GM23338 (cell line): ENCODE results near the gene MELK. TPM values are rescaled to one million over a fixed set of nuclear protein-coding genes. Genes with fewer than 3 reads are reported as not detected.

ENCODE experiments used
- ATAC-seq: fragments of 200-7000 bp; cut with Tn5 transposase; 3 replicates; pipeline ENCODE4 v1.9.1; 2020
- DNase-seq: peaks from one replicate; pipeline ENCODE4 v3.0.0-alpha.2; 2015; ENCODE audit warnings: low spot score
- H2AFZ ChIP-seq: fragments of 200-600 bp; sonication (generic); 2 replicates; pipeline ENCODE4 v1.8.0; 2016; ENCODE audit warnings: antibody characterized with exemption, mild to moderate bottlenecking, moderate library complexity
- H3F3A ChIP-seq: fragments of 200-600 bp; sonication (generic); replicated peaks from 2 replicates; pipeline ENCODE4 v1.8.0; 2017; ENCODE audit warnings: antibody characterized with exemption, mixed run types, low read depth
- H3K27ac ChIP-seq: fragments of 200-600 bp; sonication (generic); 2 replicates; pipeline ENCODE4 v1.6.1; 2016; ENCODE audit warnings: low read depth
- H3K27me3 ChIP-seq: fragments of 200-600 bp; sonication (generic); 2 replicates; pipeline ENCODE4 v1.8.0; 2016; ENCODE audit warnings: mild to moderate bottlenecking, mixed run types, moderate library complexity; ENCODE audit not compliant: insufficient read depth
- H3K36me3 ChIP-seq: fragments of 200-600 bp; sonication (generic); 2 replicates; pipeline ENCODE4 v1.8.0; 2016; ENCODE audit warnings: mild to moderate bottlenecking; ENCODE audit not compliant: insufficient read depth
- H3K4me1 ChIP-seq: fragments of 200-600 bp; sonication (generic); 2 replicates; pipeline ENCODE4 v1.8.0; 2016; ENCODE audit warnings: mild to moderate bottlenecking, moderate library complexity; ENCODE audit not compliant: insufficient read depth
- H3K4me2 ChIP-seq: fragments of 200-600 bp; sonication (generic); 2 replicates; pipeline ENCODE4 v1.7.1; 2017; ENCODE audit warnings: mixed run types
- H3K4me3 ChIP-seq: fragments of 200-600 bp; sonication (generic); 2 replicates; pipeline ENCODE4 v1.6.1; 2016; ENCODE audit warnings: mixed run types
- H3K79me2 ChIP-seq: fragments of 200-600 bp; sonication (generic); replicated peaks from 2 replicates; pipeline ENCODE4 v1.8.0; 2017; ENCODE audit warnings: mild to moderate bottlenecking; ENCODE audit not compliant: insufficient read depth
- H3K9me2 ChIP-seq: fragments of 200-600 bp; sonication (generic); 2 replicates; pipeline ENCODE4 v1.8.0; 2017; ENCODE audit not compliant: insufficient read depth
- H4K20me1 ChIP-seq: fragments of 200-600 bp; sonication (generic); replicated peaks from 2 replicates; pipeline ENCODE4 v1.8.0; 2017; ENCODE audit warnings: mild to moderate bottlenecking; ENCODE audit not compliant: insufficient read depth
- H3K27ac Mint-ChIP-seq: 2 replicates; pipeline ENCODE4 v1.8.0; 2020; ENCODE audit warnings: inconsistent platforms, mild to moderate bottlenecking, moderate library complexity, mixed read lengths
- H3K27me3 Mint-ChIP-seq: 3 replicates; pipeline ENCODE4 v1.8.0; 2022; ENCODE audit warnings: low read depth, mild to moderate bottlenecking, moderate library complexity, mixed read lengths, inconsistent platforms; ENCODE audit not compliant: insufficient read depth, poor library complexity
- H3K36me3 Mint-ChIP-seq: 3 replicates; pipeline ENCODE4 v1.8.0; 2021; ENCODE audit warnings: low read depth, mild to moderate bottlenecking, inconsistent platforms, moderate library complexity, mixed read lengths
- H3K4me1 Mint-ChIP-seq: 3 replicates; pipeline ENCODE4 v1.8.0; 2020; ENCODE audit warnings: mild to moderate bottlenecking, inconsistent platforms, mixed read lengths
- H3K4me3 Mint-ChIP-seq: 3 replicates; pipeline ENCODE4 v1.8.0; 2021; ENCODE audit warnings: moderate library complexity, mild to moderate bottlenecking, inconsistent platforms, mixed read lengths
- H3K9me3 Mint-ChIP-seq: 3 replicates; pipeline ENCODE4 v1.8.0; 2020; ENCODE audit warnings: moderate library complexity, mild to moderate bottlenecking, inconsistent platforms, mixed read lengths
- EZH2 ChIP-seq: fragments of 200-600 bp; sonication (generic); IDR thresholded peaks from one replicate; pipeline ENCODE4 v1.8.0; 2017; ENCODE audit warnings: antibody characterized with exemption, mild to moderate bottlenecking, low read depth; ENCODE audit not compliant: unreplicated experiment
- EZH2phosphoT487 ChIP-seq: fragments of 200-600 bp; sonication (generic); IDR thresholded peaks from one replicate; pipeline ENCODE4 v1.8.1; 2018; ENCODE audit warnings: antibody characterized with exemption; ENCODE audit not compliant: unreplicated experiment
- NANOG ChIP-seq: IDR thresholded peaks from 2 replicates; pipeline ENCODE4 v1.6.1; 2016; ENCODE audit warnings: antibody characterized with exemption, borderline replicate concordance
- POLR2AphosphoS5 ChIP-seq: IDR thresholded peaks from 2 replicates; pipeline ENCODE4 v1.6.1; 2016; ENCODE audit warnings: antibody characterized with exemption, low read depth
- STAT1 ChIP-seq: IDR thresholded peaks from one replicate; pipeline ENCODE4 v1.6.1; 2016; ENCODE audit warnings: antibody characterized with exemption; ENCODE audit not compliant: unreplicated experiment
- ZNF114 ChIP-seq: fragments of 250-450 bp; sonication (Bioruptor Pico); IDR thresholded peaks from 2 replicates; pipeline ENCODE4 v1.5.0; 2020; ENCODE audit warnings: mild to moderate bottlenecking, moderate library complexity
- ZNF331 ChIP-seq: fragments of 250-450 bp; sonication (Bioruptor Pico); IDR thresholded peaks from 2 replicates; pipeline ENCODE4 v1.5.0; 2020; ENCODE audit warnings: low read depth, mild to moderate bottlenecking, moderate library complexity
- polyA plus RNA-seq: library from polyadenylated mRNA; unstranded; fragments of >200 nt; fragmentation: Nextera tagmentation; extraction: Ambion mirVana; gene quantifications from 2 replicates; pipeline ENCODE4 v1.2.1, GENCODE V29; 2016
- total RNA-seq: library from RNA; depleted of rRNA; stranded (reverse); fragments of >200 nt; shearing (Covaris generic); gene quantifications from 2 replicates; pipeline ENCODE4 v1.2.3, GENCODE V29; 2014
- TF ChIP-seq, protein P1 (sequence below): IDR thresholded peaks from one replicate; pipeline ENCODE4 v1.6.1; 2018; ENCODE audit warnings: antibody characterized with exemption; ENCODE audit not compliant: unreplicated experiment
- TF ChIP-seq, protein P2 (sequence below): fragments of 250-450 bp; sonication (Bioruptor Pico); IDR thresholded peaks from 2 replicates; pipeline ENCODE4 v1.5.0; 2020; ENCODE audit warnings: mild to moderate bottlenecking, moderate library complexity

The MELK gene
- total and polyA plus RNA-seq, 2 experiments from 2014 or later: 37.2 to 55.7 TPM

DNA sequence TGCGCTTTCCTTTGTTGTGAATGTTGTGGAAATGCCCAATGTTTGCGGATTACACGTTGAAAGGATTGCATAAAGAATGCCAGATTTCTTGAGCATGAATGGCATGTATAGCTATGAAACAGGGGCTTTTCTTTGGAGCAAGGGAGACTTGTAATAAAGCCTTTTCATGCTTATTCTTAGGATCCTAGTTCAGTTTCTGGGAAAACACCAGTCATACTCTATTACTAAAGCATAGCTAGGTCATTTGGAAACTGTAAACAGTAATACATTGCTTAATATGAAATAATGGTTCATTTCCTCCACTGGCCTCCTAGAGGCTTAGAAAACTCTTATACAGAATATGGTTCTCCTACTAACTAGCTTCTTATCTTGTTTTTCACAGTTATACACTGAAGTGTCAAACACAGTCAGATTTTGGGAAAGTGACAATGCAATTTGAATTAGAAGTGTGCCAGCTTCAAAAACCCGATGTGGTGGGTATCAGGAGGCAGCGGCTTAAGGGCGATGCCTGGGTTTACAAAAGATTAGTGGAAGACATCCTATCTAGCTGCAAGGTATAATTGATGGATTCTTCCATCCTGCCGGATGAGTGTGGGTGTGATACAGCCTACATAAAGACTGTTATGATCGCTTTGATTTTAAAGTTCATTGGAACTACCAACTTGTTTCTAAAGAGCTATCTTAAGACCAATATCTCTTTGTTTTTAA, 104.2 kb downstream of the MELK start:
- Histone ChIP-seq H3K4me1 (no peaks in the 10 kb centered on the region), H3F3A (no peaks in the 10 kb centered on the region), H3K27ac (no peak overlapping the region), H4K20me1 (0 out of 2 replicates have a peak, but pooled peaks cover 2% of the 10 kb centered on the region), H3K36me3 (peaks cover 4% of the 10 kb centered on the region; the same call in 1 of the 2 replicates), H3K9me2 (no peaks in the 10 kb centered on the region), H3K4me3 (no peak overlapping the region), H3K79me2 (no peaks in the 10 kb centered on the region), H3K27me3 (no peaks in the 10 kb centered on the region), H2AFZ (no peak overlapping the region), H3K4me2 (no peak overlapping the region)
- H3K27ac Mint-ChIP-seq: no peak overlapping the region
- no peaks in the 10 kb centered on the region for H3K4me1 Mint-ChIP-seq
- TF ChIP-seq EZH2: no peak
- no peak for TF ChIP-seq STAT1
- TF ChIP-seq ZNF331 (CRISPR knock-in tag): no peak
- DNase-seq (no peak), ATAC-seq (no peak)
- H3K4me3 Mint-ChIP-seq: no peak overlapping the region
- peaks cover 1% of the 10 kb centered on the region for H3K27me3 Mint-ChIP-seq
- peaks cover 60% of the 10 kb centered on the region for H3K36me3 Mint-ChIP-seq
- H3K9me3 Mint-ChIP-seq: peaks cover 14% of the 10 kb centered on the region; the same call in 2 of the 3 replicates

DNA sequence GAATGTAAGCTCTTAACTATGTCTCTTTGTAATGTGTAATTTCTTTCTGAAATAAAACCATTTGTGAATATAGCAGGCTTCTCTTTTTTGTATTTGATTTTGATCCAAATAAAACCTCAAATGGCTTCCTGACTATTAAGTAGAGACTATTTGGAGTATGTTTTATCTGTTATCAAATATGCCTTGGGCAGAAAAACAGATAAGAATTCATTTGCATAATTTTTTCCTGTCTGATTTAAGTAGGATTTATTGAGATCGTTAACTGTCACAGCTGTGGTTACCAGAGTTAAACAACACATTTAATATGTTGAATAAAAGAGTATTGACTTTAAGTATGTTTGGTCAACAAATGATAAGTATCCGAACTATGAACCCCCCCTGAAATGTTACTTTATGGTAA, 104.9 kb downstream of the MELK start:
- no peaks in the 10 kb centered on the region for H3K4me1 Mint-ChIP-seq
- H3F3A ChIP-seq: no peaks in the 10 kb centered on the region
- no peak overlapping the region for H3K4me2 ChIP-seq
- H3K4me3 ChIP-seq: no peak overlapping the region
- no peak overlapping the region for H3K27ac Mint-ChIP-seq
- no peaks in the 10 kb centered on the region for H3K9me2 ChIP-seq
- no peaks in the 10 kb centered on the region for H3K79me2 ChIP-seq
- DNase-seq (no peak), ATAC-seq (no peak)
- H3K36me3 ChIP-seq: peaks cover 4% of the 10 kb centered on the region; the same call in 1 of the 2 replicates
- H4K20me1 ChIP-seq: 0 out of 2 replicates have a peak, but pooled peaks cover 2% of the 10 kb centered on the region
- H3K4me1 ChIP-seq: no peaks in the 10 kb centered on the region
- H3K4me3 Mint-ChIP-seq: no peak overlapping the region
- peaks cover 1% of the 10 kb centered on the region for H3K27me3 Mint-ChIP-seq
- H3K36me3 Mint-ChIP-seq: peaks cover 63% of the 10 kb centered on the region
- H3K27me3 ChIP-seq: no peaks in the 10 kb centered on the region
- no peak overlapping the region for H2AFZ ChIP-seq
- H3K9me3 Mint-ChIP-seq: peaks cover 18% of the 10 kb centered on the region; the same call in 2 of the 3 replicates
- H3K27ac ChIP-seq: no peak overlapping the region
- no peak for TF ChIP-seq ZNF114 (CRISPR knock-in tag)
- no peak for TF ChIP-seq POLR2AphosphoS5
- no peak for TF ChIP-seq ZNF331 (CRISPR knock-in tag)
- TF ChIP-seq, protein P1, sequence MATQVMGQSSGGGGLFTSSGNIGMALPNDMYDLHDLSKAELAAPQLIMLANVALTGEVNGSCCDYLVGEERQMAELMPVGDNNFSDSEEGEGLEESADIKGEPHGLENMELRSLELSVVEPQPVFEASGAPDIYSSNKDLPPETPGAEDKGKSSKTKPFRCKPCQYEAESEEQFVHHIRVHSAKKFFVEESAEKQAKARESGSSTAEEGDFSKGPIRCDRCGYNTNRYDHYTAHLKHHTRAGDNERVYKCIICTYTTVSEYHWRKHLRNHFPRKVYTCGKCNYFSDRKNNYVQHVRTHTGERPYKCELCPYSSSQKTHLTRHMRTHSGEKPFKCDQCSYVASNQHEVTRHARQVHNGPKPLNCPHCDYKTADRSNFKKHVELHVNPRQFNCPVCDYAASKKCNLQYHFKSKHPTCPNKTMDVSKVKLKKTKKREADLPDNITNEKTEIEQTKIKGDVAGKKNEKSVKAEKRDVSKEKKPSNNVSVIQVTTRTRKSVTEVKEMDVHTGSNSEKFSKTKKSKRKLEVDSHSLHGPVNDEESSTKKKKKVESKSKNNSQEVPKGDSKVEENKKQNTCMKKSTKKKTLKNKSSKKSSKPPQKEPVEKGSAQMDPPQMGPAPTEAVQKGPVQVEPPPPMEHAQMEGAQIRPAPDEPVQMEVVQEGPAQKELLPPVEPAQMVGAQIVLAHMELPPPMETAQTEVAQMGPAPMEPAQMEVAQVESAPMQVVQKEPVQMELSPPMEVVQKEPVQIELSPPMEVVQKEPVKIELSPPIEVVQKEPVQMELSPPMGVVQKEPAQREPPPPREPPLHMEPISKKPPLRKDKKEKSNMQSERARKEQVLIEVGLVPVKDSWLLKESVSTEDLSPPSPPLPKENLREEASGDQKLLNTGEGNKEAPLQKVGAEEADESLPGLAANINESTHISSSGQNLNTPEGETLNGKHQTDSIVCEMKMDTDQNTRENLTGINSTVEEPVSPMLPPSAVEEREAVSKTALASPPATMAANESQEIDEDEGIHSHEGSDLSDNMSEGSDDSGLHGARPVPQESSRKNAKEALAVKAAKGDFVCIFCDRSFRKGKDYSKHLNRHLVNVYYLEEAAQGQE: no peak
- TF ChIP-seq EZH2: no peak
- TF ChIP-seq, protein P2, sequence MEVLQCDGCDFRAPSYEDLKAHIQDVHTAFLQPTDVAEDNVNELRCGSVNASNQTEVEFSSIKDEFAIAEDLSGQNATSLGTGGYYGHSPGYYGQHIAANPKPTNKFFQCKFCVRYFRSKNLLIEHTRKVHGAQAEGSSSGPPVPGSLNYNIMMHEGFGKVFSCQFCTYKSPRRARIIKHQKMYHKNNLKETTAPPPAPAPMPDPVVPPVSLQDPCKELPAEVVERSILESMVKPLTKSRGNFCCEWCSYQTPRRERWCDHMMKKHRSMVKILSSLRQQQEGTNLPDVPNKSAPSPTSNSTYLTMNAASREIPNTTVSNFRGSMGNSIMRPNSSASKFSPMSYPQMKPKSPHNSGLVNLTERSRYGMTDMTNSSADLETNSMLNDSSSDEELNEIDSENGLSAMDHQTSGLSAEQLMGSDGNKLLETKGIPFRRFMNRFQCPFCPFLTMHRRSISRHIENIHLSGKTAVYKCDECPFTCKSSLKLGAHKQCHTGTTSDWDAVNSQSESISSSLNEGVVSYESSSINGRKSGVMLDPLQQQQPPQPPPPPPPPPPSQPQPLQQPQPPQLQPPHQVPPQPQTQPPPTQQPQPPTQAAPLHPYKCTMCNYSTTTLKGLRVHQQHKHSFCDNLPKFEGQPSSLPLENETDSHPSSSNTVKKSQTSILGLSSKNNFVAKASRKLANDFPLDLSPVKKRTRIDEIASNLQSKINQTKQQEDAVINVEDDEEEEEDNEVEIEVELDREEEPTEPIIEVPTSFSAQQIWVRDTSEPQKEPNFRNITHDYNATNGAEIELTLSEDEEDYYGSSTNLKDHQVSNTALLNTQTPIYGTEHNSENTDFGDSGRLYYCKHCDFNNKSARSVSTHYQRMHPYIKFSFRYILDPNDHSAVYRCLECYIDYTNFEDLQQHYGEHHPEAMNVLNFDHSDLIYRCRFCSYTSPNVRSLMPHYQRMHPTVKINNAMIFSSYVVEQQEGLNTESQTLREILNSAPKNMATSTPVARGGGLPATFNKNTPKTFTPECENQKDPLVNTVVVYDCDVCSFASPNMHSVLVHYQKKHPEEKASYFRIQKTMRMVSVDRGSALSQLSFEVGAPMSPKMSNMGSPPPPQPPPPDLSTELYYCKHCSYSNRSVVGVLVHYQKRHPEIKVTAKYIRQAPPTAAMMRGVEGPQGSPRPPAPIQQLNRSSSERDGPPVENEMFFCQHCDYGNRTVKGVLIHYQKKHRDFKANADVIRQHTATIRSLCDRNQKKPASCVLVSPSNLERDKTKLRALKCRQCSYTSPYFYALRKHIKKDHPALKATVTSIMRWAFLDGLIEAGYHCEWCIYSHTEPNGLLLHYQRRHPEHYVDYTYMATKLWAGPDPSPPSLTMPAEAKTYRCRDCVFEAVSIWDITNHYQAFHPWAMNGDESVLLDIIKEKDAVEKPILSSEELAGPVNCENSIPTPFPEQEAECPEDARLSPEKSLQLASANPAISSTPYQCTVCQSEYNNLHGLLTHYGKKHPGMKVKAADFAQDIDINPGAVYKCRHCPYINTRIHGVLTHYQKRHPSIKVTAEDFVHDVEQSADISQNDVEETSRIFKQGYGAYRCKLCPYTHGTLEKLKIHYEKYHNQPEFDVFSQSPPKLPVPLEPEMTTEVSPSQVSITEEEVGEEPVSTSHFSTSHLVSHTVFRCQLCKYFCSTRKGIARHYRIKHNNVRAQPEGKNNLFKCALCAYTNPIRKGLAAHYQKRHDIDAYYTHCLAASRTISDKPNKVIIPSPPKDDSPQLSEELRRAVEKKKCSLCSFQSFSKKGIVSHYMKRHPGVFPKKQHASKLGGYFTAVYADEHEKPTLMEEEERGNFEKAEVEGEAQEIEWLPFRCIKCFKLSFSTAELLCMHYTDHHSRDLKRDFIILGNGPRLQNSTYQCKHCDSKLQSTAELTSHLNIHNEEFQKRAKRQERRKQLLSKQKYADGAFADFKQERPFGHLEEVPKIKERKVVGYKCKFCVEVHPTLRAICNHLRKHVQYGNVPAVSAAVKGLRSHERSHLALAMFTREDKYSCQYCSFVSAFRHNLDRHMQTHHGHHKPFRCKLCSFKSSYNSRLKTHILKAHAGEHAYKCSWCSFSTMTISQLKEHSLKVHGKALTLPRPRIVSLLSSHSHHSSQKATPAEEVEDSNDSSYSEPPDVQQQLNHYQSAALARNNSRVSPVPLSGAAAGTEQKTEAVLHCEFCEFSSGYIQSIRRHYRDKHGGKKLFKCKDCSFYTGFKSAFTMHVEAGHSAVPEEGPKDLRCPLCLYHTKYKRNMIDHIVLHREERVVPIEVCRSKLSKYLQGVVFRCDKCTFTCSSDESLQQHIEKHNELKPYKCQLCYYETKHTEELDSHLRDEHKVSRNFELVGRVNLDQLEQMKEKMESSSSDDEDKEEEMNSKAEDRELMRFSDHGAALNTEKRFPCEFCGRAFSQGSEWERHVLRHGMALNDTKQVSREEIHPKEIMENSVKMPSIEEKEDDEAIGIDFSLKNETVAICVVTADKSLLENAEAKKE (CRISPR knock-in tag): no peak
- TF ChIP-seq EZH2phosphoT487: no peak
- TF ChIP-seq NANOG: no peak
